B cell (primary cell): ENCODE results near the gene PEA15. TPM values are rescaled to one million over a fixed set of nuclear protein-coding genes. Genes with fewer than 3 reads are reported as not detected.

Experiments used
- ATAC-seq: fragments of 200-7000 bp; cut with Tn5 transposase; one replicate; pipeline ENCODE4 v1.10.0; 2021; ENCODE audit warnings: low read depth, mild to moderate bottlenecking, moderate number of reproducible peaks, moderate library complexity
- CTCF ChIA-PET: fragments of 350-600 bp; sonication (Branson Sonifier 250); formaldehyde crosslinking; loops from one replicate; lab custom pipeline; 2021; ENCODE audit warnings: antibody characterized with exemption, inconsistent platforms; lab: Charles Lee
- POLR2A ChIA-PET: fragments of 350-600 bp; sonication (Branson Sonifier 250); formaldehyde crosslinking; loops from one replicate; lab custom pipeline; 2021; ENCODE audit warnings: antibody characterized with exemption; lab: Charles Lee
- DNase-seq: peaks from one replicate; pipeline ENCODE4 v3.0.0; 2013
- H2AFZ ChIP-seq: 2 replicates; pipeline ENCODE4 v1.6.1; 2012; ENCODE audit warnings: mild to moderate bottlenecking, low read depth, low read length; ENCODE audit not compliant: insufficient read depth, poor library complexity, severe bottlenecking
- H3K27ac ChIP-seq, 2 donors: 1 replicate in 1 of 2; 2 replicates in 1 of 2; pipeline ENCODE4 v1.5.1; 2012 to 2013; ENCODE audit warnings: low read length in 2 of 2, mild to moderate bottlenecking in 2 of 2, moderate library complexity in 1 of 2
- H3K27me3 ChIP-seq, 4 experiments: fragments of 200-600 bp in 1 of 4; sonication (generic) in 1 of 4; replicated peaks in 1 of 4; 1 replicate in 2 of 4; 2 replicates in 2 of 4; pipeline versions ENCODE4 v1.6.1 to v1.7.0; 2013 to 2016; ENCODE audit warnings: low read length in 3 of 4, mild to moderate bottlenecking in 2 of 4, mixed read lengths in 1 of 4, moderate library complexity in 1 of 4; ENCODE audit not compliant: insufficient read depth in 4 of 4, control insufficient read depth in 3 of 4; ENCODE audit errors: control extremely low read depth in 1 of 4
- H3K36me3 ChIP-seq, 2 experiments: replicated peaks in 1 of 2; 1 replicate in 1 of 2; 2 replicates in 1 of 2; pipeline versions ENCODE4 v1.6.1 to v1.7.1; 2013; ENCODE audit warnings: low read length in 1 of 2; ENCODE audit not compliant: insufficient read depth in 2 of 2, control insufficient read depth in 1 of 2; ENCODE audit errors: control extremely low read depth in 1 of 2, extremely low read depth in 1 of 2
- H3K4me1 ChIP-seq, 2 donors: fragments of 200-600 bp in 1 of 2; sonication (generic) in 1 of 2; 1 replicate in 1 of 2; 2 replicates in 1 of 2; pipeline versions ENCODE4 v1.5.1 to v1.6.1; 2013 to 2017; ENCODE audit warnings: low read length in 2 of 2; ENCODE audit not compliant: control insufficient read depth in 2 of 2, insufficient read depth in 2 of 2
- H3K4me2 ChIP-seq: replicated peaks from 2 replicates; pipeline ENCODE3; 2012; ENCODE audit warnings: mild to moderate bottlenecking, low read depth, low read length; ENCODE audit not compliant: poor library complexity, severe bottlenecking
- H3K4me3 ChIP-seq, 5 experiments: fragments of 200-600 bp in 1 of 5; sonication (generic) in 1 of 5; 1 replicate in 3 of 5; 2 replicates in 2 of 5; pipeline versions ENCODE4 v1.5.1 to v1.7.0; 2011 to 2016; ENCODE audit warnings: low read length in 4 of 5, mild to moderate bottlenecking in 4 of 5, low read depth in 2 of 5, control low read depth in 1 of 5, moderate library complexity in 1 of 5; ENCODE audit not compliant: insufficient read depth in 1 of 5; ENCODE audit errors: control extremely low read depth in 1 of 5, extremely low read depth in 1 of 5
- H3K79me2 ChIP-seq: fragments of 200-600 bp; sonication (generic); one replicate; pipeline ENCODE4 v1.6.0; 2016; ENCODE audit warnings: low read length; ENCODE audit not compliant: control insufficient read depth, insufficient read depth
- H3K9ac ChIP-seq: fragments of 200-600 bp; sonication (generic); 2 replicates; pipeline ENCODE4 v1.6.1; 2017; ENCODE audit warnings: mild to moderate bottlenecking, low read length, moderate library complexity
- H3K9me3 ChIP-seq, 3 donors: one replicate each; pipeline versions ENCODE4 v1.6.1 to v1.7.1; 2013; ENCODE audit warnings: low read length in 2 of 3; ENCODE audit not compliant: control insufficient read depth in 2 of 3, insufficient read depth in 1 of 3; ENCODE audit errors: control extremely low read depth in 1 of 3
- H4K20me1 ChIP-seq: 2 replicates; pipeline ENCODE4 v1.6.0; 2012; ENCODE audit warnings: mild to moderate bottlenecking, low read length; ENCODE audit not compliant: insufficient read depth, control insufficient read depth, poor library complexity, severe bottlenecking
- H3K27ac Mint-ChIP-seq: one replicate; pipeline ENCODE4 v1.8.0; 2021; ENCODE audit warnings: mixed read lengths
- H3K27me3 Mint-ChIP-seq: one replicate; pipeline ENCODE4 v1.8.0; 2021; ENCODE audit warnings: mixed read lengths
- H3K4me1 Mint-ChIP-seq: one replicate; pipeline ENCODE4 v1.8.0; 2021; ENCODE audit warnings: mixed read lengths
- H3K4me3 Mint-ChIP-seq: one replicate; pipeline ENCODE4 v1.8.0; 2021; ENCODE audit warnings: mixed read lengths
- H3K9me3 Mint-ChIP-seq: one replicate; pipeline ENCODE4 v1.8.0; 2022; ENCODE audit warnings: mixed read lengths; ENCODE audit not compliant: insufficient read depth
- CTCF ChIP-seq: fragments of 200-600 bp; IDR thresholded peaks from one replicate; pipeline ENCODE4 v1.8.0; 2022; ENCODE audit warnings: antibody characterized with exemption, mild to moderate bottlenecking
- EZH2 ChIP-seq: IDR thresholded peaks from 2 replicates; pipeline ENCODE4 v1.6.1; 2012; ENCODE audit warnings: borderline replicate concordance, low read depth, mild to moderate bottlenecking, moderate library complexity, low read length; ENCODE audit not compliant: insufficient read depth, poor library complexity, severe bottlenecking
- WGBS: methylation state at CpG from one replicate; pipeline ENCODE4 v1.1.5; 2013; ENCODE audit warnings: missing lambda C conversion rate; ENCODE audit not compliant: insufficient coverage; 5-methylcytosine and 5-hydroxymethylcytosine counted together
- intact Hi-C: fragments of 100-400 bp; cut with micrococcal nuclease; formaldehyde crosslinking; loops from one replicate; pipeline ENCODE4 v1.10.0; 2022
- polyA plus RNA-seq: library from polyadenylated mRNA; depleted of rRNA; stranded (reverse); fragments of >200 nt; gene quantifications from 2 replicates; pipeline ENCODE4 v1.2.3, GENCODE V29; 2012
- total RNA-seq, 2 donors: library from RNA; stranded (reverse); fragments of 120-200 nt in 1 of 2; gene quantifications; 1 replicate in 1 of 2; 2 replicates in 1 of 2; pipeline versions ENCODE4 v1.2.3 to v1.2.4, GENCODE V29; 2013 to 2022

The PEA15 gene
- total and polyA plus RNA-seq, 2 donors (not counting 1 experiment from before 2014, with no cell fraction given): 81.7 to 91.4 TPM

- CTCF ChIA-PET: interaction anchor here (0.8 to 1.3 kb wide), 4 partner anchors 13 to 36 kb away, joined by 3 to 4 read pairs (median 3); partner anchors contain the start of gene CASQ1
- H3K9me3 ChIP-seq: no peaks in the 10 kb centered on the region
- TF ChIP-seq CTCF: no peak
- no peak for TF ChIP-seq EZH2
- Mint-ChIP-seq H3K4me1 (no peaks in the 10 kb centered on the region), H3K27ac (no peak overlapping the region), H3K4me3 (no peak overlapping the region), H3K27me3 (no peaks in the 10 kb centered on the region), H3K9me3 (no peaks in the 10 kb centered on the region)
- peaks cover 32 to 95% of the 10 kb centered on the region in 2 experiments for H3K36me3 ChIP-seq
- H3K79me2 ChIP-seq: no peaks in the 10 kb centered on the region
- H3K9ac ChIP-seq: no peak overlapping the region
- DNase-seq: no peak
- H3K4me3 ChIP-seq: no peak overlapping the region
- no peaks in the 10 kb centered on the region for H4K20me1 ChIP-seq
- peak overlapping the region in 1 of 2 donors; percentile 16 for H3K27ac ChIP-seq
- no peak overlapping the region for H3K4me2 ChIP-seq
- H3K4me1 ChIP-seq: no peaks in the 10 kb centered on the region
- intact Hi-C loops: no loop called here
- POLR2A ChIA-PET: interaction anchor here (0.9 kb wide), 1 partner anchor 12 kb away, joined by 5 read pairs; the partner anchor contains the start of gene PEA15
- no peak overlapping the region for H2AFZ ChIP-seq
- ATAC-seq: no peak
- H3K27me3 ChIP-seq: no peaks in the 10 kb centered on the region
Observed at GRCh38 chr1:160216301-160216700, 11.1 kb downstream of the PEA15 start.

GRCh38 chr1:160217481-160218051 lies 12.4 kb downstream of the PEA15 start:
- no peaks in the 10 kb centered on the region for H3K79me2 ChIP-seq
- H3K36me3 ChIP-seq: peaks cover 33 to 96% of the 10 kb centered on the region in 2 experiments
- H3K9me3 Mint-ChIP-seq: no peaks in the 10 kb centered on the region
- TF ChIP-seq EZH2 (no peak), CTCF (no peak)
- no peaks in the 10 kb centered on the region for H3K9me3 ChIP-seq
- no peak overlapping the region for H3K27ac ChIP-seq
- no peak overlapping the region for H3K4me3 Mint-ChIP-seq
- no peak overlapping the region for H3K9ac ChIP-seq
- H3K4me1 ChIP-seq: no peaks in the 10 kb centered on the region
- ChIA-PET POLR2A (no interaction called here), CTCF (interaction anchor here (0.7 to 5.9 kb wide), 5 partner anchors 13 to 34 kb away, joined by 4 to 103 read pairs (median 29); partner anchors contain the start of gene PEA15)
- 96% methylated on average over 8 of the region's 10 CpGs for WGBS
- no peaks in the 10 kb centered on the region for H3K27me3 ChIP-seq
- DNase-seq (no peak), ATAC-seq (no peak)
- H3K4me1 Mint-ChIP-seq: no peaks in the 10 kb centered on the region
- intact Hi-C loops: no loop called here
- H3K27ac Mint-ChIP-seq: peak overlapping the region; percentile 22
- no peaks in the 10 kb centered on the region for H3K27me3 Mint-ChIP-seq
- no peaks in the 10 kb centered on the region for H4K20me1 ChIP-seq
- H2AFZ ChIP-seq: no peak overlapping the region
- H3K4me3 ChIP-seq: no peak overlapping the region
- no peak overlapping the region for H3K4me2 ChIP-seq
